CD4-positive, alpha-beta T cell treated with Interleukin-6 for 4 hours (primary cell): ENCODE results near the gene CLEC16A.

Source experiments
- DNase-seq: peaks from one replicate; pipeline ENCODE4 v3.0.0-alpha.2; 2020; ENCODE audit warnings: mixed read lengths

The CLEC16A gene

GRCh38 chr16:11045846-11046245 is 101.5 kb downstream of the CLEC16A start:
- DNase-seq = no peak

DNA sequence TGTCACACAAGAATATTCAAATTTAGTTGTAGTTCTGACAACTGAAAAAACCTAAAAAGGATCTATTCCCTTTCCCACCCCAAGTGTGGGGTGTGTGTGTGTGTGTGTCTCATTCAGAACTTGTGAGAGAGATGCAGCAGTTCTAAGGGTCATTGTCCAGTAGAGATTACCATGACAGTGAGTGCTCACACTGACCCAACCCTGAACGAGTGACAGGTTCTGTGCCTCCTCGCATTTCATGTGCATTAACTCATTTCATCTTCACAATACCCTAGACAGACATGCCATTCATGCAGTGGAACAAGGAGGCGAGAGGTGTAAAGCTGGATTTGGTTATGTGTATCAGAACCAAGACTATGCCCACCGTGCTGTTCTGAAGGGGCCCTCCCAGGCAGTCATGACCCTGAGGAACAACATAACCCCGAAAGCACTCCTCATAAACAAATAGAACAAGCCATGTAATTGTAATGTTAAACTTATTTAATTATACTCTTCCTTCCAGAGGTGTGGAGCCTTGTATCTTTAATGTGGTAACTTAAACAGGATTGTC is 102.1 kb downstream of the CLEC16A start:
- no peak for DNase-seq

DNA sequence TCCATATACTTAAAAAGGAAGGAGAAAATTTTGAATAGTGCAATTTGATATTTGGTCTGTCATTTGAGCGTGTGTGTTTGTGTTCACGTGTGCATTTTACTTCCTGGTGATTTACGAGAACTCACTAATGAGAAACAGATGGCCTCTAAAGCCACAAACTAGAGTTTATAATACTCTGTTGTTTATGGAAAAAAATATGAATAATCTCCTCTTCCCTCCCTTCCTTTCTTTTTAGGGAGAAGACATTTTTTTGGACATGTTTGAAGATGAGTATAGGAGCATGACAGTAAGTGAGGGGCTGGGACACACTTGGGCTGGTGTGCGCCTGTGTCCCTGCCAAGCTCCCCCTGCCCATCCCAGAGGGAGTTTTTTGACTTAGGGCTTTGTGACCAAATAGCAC is 102.7 kb downstream of the CLEC16A start:
- no peak for DNase-seq

- DNase-seq = no peak
Observed at GRCh38 chr16:11047939-11048800, 103.8 kb downstream of the CLEC16A start.

GRCh38 chr16:11049396-11050059 is 105.2 kb downstream of the CLEC16A start:
- no peak for DNase-seq

GRCh38 chr16:11050536-11050935 is 106.2 kb downstream of the CLEC16A start:
- no peak for DNase-seq

GRCh38 chr16:11050944-11051343 is 106.6 kb downstream of the CLEC16A start:
- no peak for DNase-seq

GRCh38 chr16:11051430-11051829 is 107.1 kb downstream of the CLEC16A start:
- DNase-seq = no peak

DNA sequence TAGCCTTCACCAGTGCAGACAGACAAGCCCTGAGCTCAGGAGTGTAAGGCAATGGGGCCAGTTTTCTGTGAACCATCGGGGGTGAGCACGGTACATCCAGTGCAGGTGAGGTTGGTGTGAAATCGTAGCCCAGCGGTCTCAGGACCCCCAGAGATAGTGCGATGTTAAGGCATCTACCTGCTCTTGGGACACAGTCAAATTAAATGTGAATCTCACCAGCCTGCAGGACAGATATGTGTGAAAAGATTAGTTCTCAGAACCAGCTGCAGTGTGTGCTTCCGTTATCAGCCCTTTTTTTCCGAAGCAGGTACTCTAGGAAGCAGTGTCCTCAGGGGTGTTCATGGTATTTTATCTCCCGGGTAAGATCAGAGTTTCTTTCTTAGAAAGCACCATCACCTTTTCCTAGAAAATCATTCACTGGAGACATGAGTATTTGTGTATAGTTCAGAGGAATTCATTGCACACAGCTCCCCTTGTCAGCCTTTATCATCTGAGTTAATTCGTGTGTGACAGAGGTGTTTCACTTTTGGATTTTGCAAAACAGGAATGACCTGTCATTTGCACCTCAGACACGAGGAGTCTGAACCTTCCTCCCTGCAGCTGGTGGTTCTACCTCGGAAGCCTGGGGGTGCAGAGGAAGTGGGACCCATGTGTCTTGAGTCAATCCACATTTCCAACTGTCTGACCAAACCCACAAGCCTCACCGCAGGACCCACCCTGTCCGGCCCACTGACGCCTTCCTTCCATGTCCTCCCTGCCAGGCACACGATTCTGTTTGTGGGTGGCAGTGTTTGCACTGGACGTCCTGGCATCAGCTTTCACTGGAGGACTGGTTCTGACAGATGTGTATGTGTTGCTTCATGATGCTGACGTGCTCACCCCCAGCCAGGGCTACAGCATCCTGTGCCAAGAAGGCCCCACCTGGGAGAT is 107.8 kb downstream of the CLEC16A start:
- DNase-seq = peak; percentile 37

- DNase-seq = no peak
Observed at GRCh38 chr16:11053916-11054460, 109.6 kb downstream of the CLEC16A start.

GRCh38 chr16:11056090-11056992 is 112.0 kb downstream of the CLEC16A start:
- no peak for DNase-seq

DNA sequence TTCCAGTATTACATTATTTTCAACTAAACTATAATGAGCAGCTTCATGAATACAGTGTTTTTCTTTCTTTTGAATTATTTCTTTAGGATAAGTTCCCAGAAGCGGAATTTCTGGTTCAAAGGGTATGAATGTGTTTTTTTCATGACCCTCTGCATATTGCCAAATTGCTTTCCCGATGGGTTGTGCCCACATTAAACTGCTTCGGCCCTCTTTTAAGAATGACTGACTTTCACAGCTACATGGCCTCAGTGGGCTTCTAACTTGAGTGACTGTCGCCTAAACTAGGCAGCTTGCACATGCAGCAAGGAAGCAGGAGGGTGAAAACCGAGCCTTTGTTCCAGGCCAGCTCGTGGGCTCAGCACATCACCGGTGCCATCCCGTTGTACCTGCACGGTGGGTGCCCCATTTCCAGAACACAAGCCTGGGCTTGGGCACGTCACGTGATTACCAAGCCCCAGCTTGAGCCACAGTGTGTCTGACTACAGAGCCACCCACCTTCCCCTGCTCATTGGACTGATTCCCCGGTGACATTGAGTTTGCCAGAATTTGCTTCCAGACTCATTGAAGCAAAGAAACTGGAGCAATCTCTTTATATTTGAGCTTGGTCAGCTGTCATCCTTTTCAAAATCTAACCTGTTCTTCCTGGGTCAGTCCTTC is 112.8 kb downstream of the CLEC16A start:
- DNase-seq = no peak

DNA sequence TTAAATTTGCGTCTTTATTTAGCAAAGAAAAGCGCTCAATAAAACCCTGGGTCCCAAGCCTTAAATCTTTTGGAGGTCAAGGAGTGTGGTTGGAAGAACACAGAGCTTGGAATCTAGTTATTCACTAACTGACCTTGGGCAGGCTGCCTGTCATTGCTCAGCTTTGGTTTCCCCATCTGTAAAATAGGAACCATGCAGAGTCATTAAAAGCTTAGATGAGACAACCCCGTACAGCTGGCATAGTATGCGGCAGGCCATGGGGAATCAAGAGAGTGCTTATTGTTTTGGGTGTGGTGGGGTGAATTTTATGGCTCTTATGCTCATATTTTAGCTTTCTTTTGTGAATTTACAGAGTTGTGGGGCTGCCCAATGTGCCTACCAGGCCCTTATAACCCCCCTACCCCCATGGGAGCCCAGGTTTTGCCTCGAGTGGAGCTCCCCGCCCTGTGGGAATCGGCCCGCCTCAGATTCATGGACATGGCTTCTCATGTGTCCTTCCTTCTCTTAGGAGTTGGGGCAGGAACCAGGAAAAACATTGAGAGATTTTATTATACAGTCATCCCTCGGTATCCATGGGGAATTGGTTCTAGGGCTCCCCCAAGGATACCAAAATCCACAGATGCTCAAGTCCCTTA is 113.5 kb downstream of the CLEC16A start:
- no peak for DNase-seq

DNA sequence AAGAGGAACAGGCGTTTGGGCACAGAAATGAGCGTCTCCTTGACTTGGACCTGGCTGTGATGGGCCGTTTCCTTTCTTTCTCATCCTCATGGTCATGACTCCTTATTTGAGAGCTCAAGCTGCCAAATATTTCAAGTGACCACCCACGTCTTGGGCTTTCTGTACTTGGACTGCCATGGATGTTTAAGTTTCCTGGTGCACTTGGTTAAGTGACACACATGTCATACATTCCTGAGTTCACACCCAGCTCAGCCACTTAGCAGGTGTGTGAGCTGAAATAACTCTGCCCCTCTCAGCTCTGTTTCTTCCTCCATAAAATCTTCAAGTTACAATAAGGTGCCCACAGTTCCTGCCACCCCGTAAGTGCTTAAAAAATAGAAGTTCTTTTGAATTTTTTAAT is 114.5 kb downstream of the CLEC16A start:
- no peak for DNase-seq

DNA sequence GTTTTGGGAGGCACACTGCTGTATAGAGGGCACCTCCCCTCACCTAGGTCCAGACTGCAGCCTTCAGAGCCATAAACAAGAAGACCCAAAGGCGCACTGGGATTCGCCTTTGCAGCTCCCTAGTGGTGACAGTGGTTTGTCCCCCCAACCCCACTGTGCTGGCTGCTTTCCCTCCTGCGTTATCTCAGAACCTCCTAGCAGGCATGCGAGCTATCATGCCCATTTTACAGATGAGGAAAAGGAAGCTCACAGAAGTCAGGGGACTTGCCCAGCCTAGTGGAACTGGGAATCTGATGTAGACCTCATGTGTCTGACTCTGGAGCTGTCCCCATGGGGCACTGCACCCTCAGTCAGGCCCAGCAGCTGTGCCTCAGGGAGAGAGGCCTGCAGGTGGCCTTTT is 115.2 kb downstream of the CLEC16A start:
- DNase-seq = no peak

DNA sequence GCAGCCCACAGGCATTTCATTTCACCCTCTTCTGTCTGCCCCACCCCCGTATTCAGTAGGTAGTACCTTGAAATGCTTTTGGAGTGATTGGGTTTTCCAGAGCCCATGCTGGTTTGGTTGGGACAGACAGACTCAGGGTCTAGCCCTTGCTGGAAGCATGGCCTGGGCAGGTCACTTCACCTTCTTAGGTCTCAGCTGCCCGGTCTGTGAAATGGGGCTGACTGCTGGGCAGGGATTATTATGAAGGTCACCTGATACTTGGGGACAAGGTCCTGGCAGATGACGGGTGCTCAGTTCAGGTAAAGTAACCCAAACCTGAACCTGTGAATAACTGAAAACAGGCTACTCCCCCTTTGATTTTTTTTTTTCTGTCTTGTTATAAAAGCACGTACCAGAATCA is 116.0 kb downstream of the CLEC16A start:
- DNase-seq = no peak

- no peak for DNase-seq
Observed at GRCh38 chr16:11060842-11061241, 116.5 kb downstream of the CLEC16A start.

DNA sequence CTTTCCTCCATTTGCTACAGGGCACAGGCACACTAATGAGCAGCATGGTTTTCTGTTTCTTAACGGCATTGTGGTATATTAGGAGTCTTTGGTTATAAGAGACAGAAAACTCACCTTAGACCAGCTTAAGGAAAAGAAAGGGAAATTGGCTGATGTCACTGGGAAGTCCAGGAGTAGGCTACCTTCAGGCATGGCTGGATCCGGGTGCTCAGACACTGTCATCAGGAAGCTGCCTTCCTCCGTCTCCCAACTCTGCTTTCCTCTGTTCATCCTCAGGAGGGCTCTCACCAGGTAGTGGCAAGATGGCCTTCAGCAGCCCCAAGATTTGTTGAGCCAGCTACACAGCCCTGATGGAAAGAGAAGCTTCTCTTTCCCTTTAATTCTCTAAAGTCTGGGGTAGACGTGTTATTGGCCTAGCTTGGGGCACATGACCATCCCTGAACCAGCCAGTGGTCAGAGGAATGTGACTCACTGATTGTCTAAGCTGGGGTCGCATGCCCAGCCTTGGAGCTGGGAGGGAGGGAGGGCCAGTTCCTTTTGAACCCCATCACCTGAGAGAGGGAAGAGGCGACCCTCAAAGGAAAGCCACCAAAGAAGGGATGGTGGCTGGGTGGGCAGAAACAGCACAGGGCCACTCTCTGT is 117.4 kb downstream of the CLEC16A start:
- no peak for DNase-seq

DNA sequence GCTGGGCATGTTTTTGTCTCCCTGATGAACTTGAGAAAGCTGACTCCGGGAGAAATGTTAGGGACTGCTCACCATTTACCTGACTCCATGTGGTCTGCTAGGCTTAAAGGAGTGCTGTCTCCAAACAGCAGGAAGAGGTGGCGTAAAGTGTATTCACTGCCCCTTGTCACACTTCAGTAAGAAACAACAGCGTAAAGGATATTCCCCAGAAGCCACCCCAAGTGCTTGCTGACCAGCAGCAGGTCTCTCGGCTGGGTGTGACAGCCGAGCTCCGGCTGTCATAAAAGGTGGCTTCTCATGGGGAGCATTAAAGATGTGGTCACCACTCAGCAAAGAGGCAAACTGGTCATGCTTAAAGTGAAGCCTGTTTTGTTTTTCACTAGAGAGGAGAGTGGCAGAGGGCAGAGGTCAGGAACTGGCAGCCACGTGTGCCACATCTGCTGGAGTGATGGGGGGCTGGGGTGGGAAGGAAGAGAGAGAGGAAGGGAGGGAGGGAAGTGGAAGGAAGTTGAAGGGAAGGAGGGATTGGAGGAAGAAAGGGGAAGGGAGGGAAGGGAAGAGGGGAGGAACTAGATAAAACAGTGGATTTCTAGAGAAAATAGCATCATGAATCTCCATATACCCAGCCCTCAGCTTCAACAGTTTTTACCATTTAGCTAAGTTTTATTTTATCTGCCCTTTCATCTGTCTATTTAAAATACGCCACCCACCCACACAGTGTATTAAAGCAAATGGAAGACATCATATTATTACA is 119.3 kb downstream of the CLEC16A start:
- no peak for DNase-seq
